H1 (cell line): Measurements from ENCODE around the gene DNASE2B. TPM values are rescaled to one million over a fixed set of nuclear protein-coding genes. Genes with fewer than 3 reads are reported as not detected.

ENCODE experiments used
- CTCF ChIA-PET: fragments of 300-600 bp; sonication (Branson Sonifier 250); formaldehyde crosslinking; loops from one replicate; lab custom pipeline; 2021; ENCODE audit not compliant: partially characterized antibody; lab: Charles Lee
- POLR2A ChIA-PET: fragments of 300-600 bp; sonication (Branson Sonifier 250); formaldehyde crosslinking; loops from one replicate; lab custom pipeline; 2021; ENCODE audit warnings: inconsistent platforms; ENCODE audit not compliant: partially characterized antibody; lab: Charles Lee
- DNase-seq, 2 experiments: peaks; one replicate each; pipeline versions ENCODE4 v3.0.0 to v3.0.0-alpha.2; 2010 to 2022; ENCODE audit warnings: low spot score in 2 of 2, low read depth in 1 of 2, mixed read lengths in 1 of 2
- FAIRE-seq: peaks from 2 replicates; lab custom pipeline; 2011; peaks lifted over from hg19 to GRCh38; lab: Jason Lieb, UNC
- H2AFZ ChIP-seq: 2 replicates; pipeline ENCODE4 v1.8.1; 2012; ENCODE audit warnings: low read length, inconsistent platforms
- H2AK5ac ChIP-seq: 2 replicates; pipeline ENCODE4 v1.6.1; 2013; ENCODE audit warnings: low read depth, low read length
- H2BK120ac ChIP-seq: replicated peaks from 2 replicates; pipeline ENCODE3; 2013; ENCODE audit warnings: low read depth, low read length, inconsistent platforms
- H2BK12ac ChIP-seq: 2 replicates; pipeline ENCODE4 v1.6.1; 2013; ENCODE audit warnings: low read depth, low read length
- H2BK15ac ChIP-seq: 2 replicates; pipeline ENCODE4 v1.6.1; 2013; ENCODE audit warnings: low read length
- H2BK20ac ChIP-seq: 2 replicates; pipeline ENCODE4 v1.6.1; 2013; ENCODE audit warnings: low read length
- H2BK5ac ChIP-seq: 2 replicates; pipeline ENCODE4 v1.6.1; 2013; ENCODE audit warnings: low read depth, low read length
- H3K14ac ChIP-seq: 2 replicates; pipeline ENCODE4 v1.6.1; 2013; ENCODE audit warnings: inconsistent platforms; ENCODE audit not compliant: insufficient read length
- H3K18ac ChIP-seq: 2 replicates; pipeline ENCODE4 v1.6.1; 2013; ENCODE audit warnings: low read length; ENCODE audit errors: extremely low read depth
- H3K23ac ChIP-seq: 2 replicates; pipeline ENCODE4 v1.6.1; 2013; ENCODE audit warnings: inconsistent platforms; ENCODE audit not compliant: insufficient read length
- H3K23me2 ChIP-seq: 2 replicates; pipeline ENCODE4 v1.6.1; 2013; ENCODE audit warnings: low read depth, low read length
- H3K27ac ChIP-seq: 2 replicates; pipeline ENCODE4 v1.6.1; 2011; ENCODE audit warnings: low read depth, low read length, inconsistent platforms
- H3K27me3 ChIP-seq, 4 experiments: replicated peaks in 1 of 4; 1 replicate in 1 of 4; 2 replicates in 3 of 4; pipeline versions ENCODE4 v1.6.1 to v1.8.1; 2011 to 2013; ENCODE audit warnings: low read length in 3 of 4, mild to moderate bottlenecking in 3 of 4, inconsistent platforms in 2 of 4, mixed read lengths in 2 of 4, moderate library complexity in 1 of 4; ENCODE audit not compliant: control insufficient read depth in 3 of 4, insufficient read depth in 3 of 4; ENCODE audit errors: extremely low read depth in 1 of 4
- H3K36me3 ChIP-seq, 4 experiments: 2 replicates each; pipeline versions ENCODE4 v1.6.1 to v1.8.1; 2011 to 2013; ENCODE audit warnings: mild to moderate bottlenecking in 4 of 4, low read length in 3 of 4, moderate library complexity in 2 of 4, control low read depth in 1 of 4, inconsistent platforms in 1 of 4; ENCODE audit not compliant: insufficient read depth in 4 of 4, control insufficient read depth in 2 of 4
- H3K4ac ChIP-seq: replicated peaks from 2 replicates; pipeline ENCODE3; 2013; ENCODE audit warnings: low read length, low read depth, mixed read lengths, inconsistent platforms; ENCODE audit not compliant: insufficient read length
- H3K4me1 ChIP-seq, 4 experiments: replicated peaks in 1 of 4; 1 replicate in 1 of 4; 2 replicates in 3 of 4; pipeline versions ENCODE4 v1.6.1 to v1.8.1; 2011 to 2013; ENCODE audit warnings: low read length in 3 of 4, inconsistent platforms in 2 of 4, mixed read lengths in 1 of 4; ENCODE audit not compliant: insufficient read depth in 4 of 4, control insufficient read depth in 3 of 4
- H3K4me2 ChIP-seq, 2 experiments: 2 replicates each; pipeline versions ENCODE4 v1.6.1 to v1.8.1; 2011 to 2013; ENCODE audit warnings: low read depth in 2 of 2, low read length in 2 of 2, control low read depth in 1 of 2, inconsistent platforms in 1 of 2, mild to moderate bottlenecking in 1 of 2; ENCODE audit not compliant: insufficient read depth in 1 of 2
- H3K4me3 ChIP-seq, 4 experiments: fragments of 200-600, 300-600 bp in 1 of 4; sonication (generic), shearing (Covaris generic), sonication (Bioruptor Twin) in 1 of 4; 2 replicates each; pipeline versions ENCODE4 v1.5.1 to v1.8.1; 2011 to 2016; ENCODE audit warnings: low read length in 4 of 4, low read depth in 3 of 4, control low read depth in 2 of 4, inconsistent platforms in 2 of 4, mild to moderate bottlenecking in 2 of 4, mixed read lengths in 1 of 4, moderate library complexity in 1 of 4; ENCODE audit not compliant: insufficient read depth in 2 of 4; ENCODE audit errors: extremely low read depth in 1 of 4
- H3K56ac ChIP-seq: replicated peaks from 2 replicates; pipeline ENCODE3; 2013; ENCODE audit warnings: low read depth, mild to moderate bottlenecking, mixed read lengths, low read length, inconsistent platforms; ENCODE audit not compliant: insufficient read length
- H3K79me1 ChIP-seq: 2 replicates; pipeline ENCODE4 v1.6.1; 2013; ENCODE audit warnings: low read depth, low read length, control low read depth
- H3K79me2 ChIP-seq, 2 experiments: 2 replicates each; pipeline versions ENCODE4 v1.6.1 to v1.8.1; 2012 to 2013; ENCODE audit warnings: low read length in 2 of 2, mild to moderate bottlenecking in 2 of 2, inconsistent platforms in 1 of 2; ENCODE audit not compliant: insufficient read depth in 2 of 2, control insufficient read depth in 1 of 2
- H3K9ac ChIP-seq, 4 experiments: replicated peaks in 1 of 4; 1 replicate in 1 of 4; 2 replicates in 3 of 4; pipeline versions ENCODE4 v1.6.1 to v1.8.1; 2011 to 2013; ENCODE audit warnings: low read depth in 3 of 4, low read length in 3 of 4, control low read depth in 2 of 4, mild to moderate bottlenecking in 2 of 4, moderate library complexity in 2 of 4, inconsistent platforms in 1 of 4; ENCODE audit errors: extremely low read depth in 1 of 4
- H3K9me3 ChIP-seq, 2 experiments: 2 replicates each; pipeline versions ENCODE4 v1.6.1 to v1.8.1; 2012 to 2013; ENCODE audit warnings: mild to moderate bottlenecking in 2 of 2, moderate library complexity in 2 of 2, control low read depth in 1 of 2, inconsistent platforms in 1 of 2, low read depth in 1 of 2, low read length in 1 of 2, mixed read lengths in 1 of 2; ENCODE audit not compliant: insufficient read depth in 2 of 2
- H4K20me1 ChIP-seq, 2 experiments: replicated peaks in 1 of 2; 2 replicates each; pipeline versions ENCODE3 to v1.8.1; 2011 to 2013; ENCODE audit warnings: inconsistent platforms in 2 of 2, low read length in 2 of 2, mild to moderate bottlenecking in 1 of 2; ENCODE audit not compliant: insufficient read depth in 2 of 2, control insufficient read depth in 1 of 2
- H4K5ac ChIP-seq: 2 replicates; pipeline ENCODE4 v1.6.1; 2013; ENCODE audit warnings: low read length, low read depth, mixed read lengths, inconsistent platforms; ENCODE audit not compliant: insufficient read length
- H4K8ac ChIP-seq: 2 replicates; pipeline ENCODE4 v1.8.0; 2013; ENCODE audit warnings: mild to moderate bottlenecking, moderate library complexity, low read length, inconsistent platforms; ENCODE audit not compliant: insufficient read depth; ENCODE audit errors: extremely low read depth
- H4K91ac ChIP-seq: replicated peaks from 2 replicates; pipeline ENCODE3; 2013; ENCODE audit warnings: low read length, mixed read lengths, inconsistent platforms; ENCODE audit not compliant: insufficient read length
- CBX5 ChIP-seq: fragments of 300-800, 300-1000 bp; sonication (generic); IDR thresholded peaks from 2 replicates; pipeline ENCODE4 v1.7.1; 2016; ENCODE audit warnings: antibody characterized with exemption, low read length, low read depth
- CTBP2 ChIP-seq: IDR thresholded peaks from 2 replicates; pipeline ENCODE4 v1.7.0; 2011; ENCODE audit warnings: borderline replicate concordance, mild to moderate bottlenecking, moderate library complexity, mixed read lengths, low read length; ENCODE audit not compliant: insufficient read depth, insufficient read length
- EP300 ChIP-seq, 2 experiments: IDR thresholded peaks; 1 replicate in 1 of 2; 2 replicates in 1 of 2; pipeline ENCODE4 v1.6.1; 2011 to 2012; ENCODE audit warnings: low read depth in 2 of 2, low read length in 2 of 2, mild to moderate bottlenecking in 2 of 2, borderline replicate concordance in 1 of 2, inconsistent platforms in 1 of 2, moderate library complexity in 1 of 2
- FOSL1 ChIP-seq: IDR thresholded peaks from 2 replicates; pipeline ENCODE4 v1.6.1; 2011; ENCODE audit warnings: mild to moderate bottlenecking, low read depth, low read length, moderate library complexity; ENCODE audit not compliant: insufficient read depth
- GABPA ChIP-seq: IDR thresholded peaks from 2 replicates; pipeline ENCODE4 v1.6.1; 2011; ENCODE audit warnings: mild to moderate bottlenecking, low read length, moderate library complexity, borderline replicate concordance; ENCODE audit not compliant: insufficient read depth
- GTF2F1 ChIP-seq: IDR thresholded peaks from 2 replicates; pipeline ENCODE4 v1.6.1; 2012; ENCODE audit warnings: low read depth, low read length, improper control_type of control experiment, borderline replicate concordance
- KDM4A ChIP-seq: IDR thresholded peaks from one replicate; pipeline ENCODE4 v1.7.1; 2012; ENCODE audit warnings: low read depth, mild to moderate bottlenecking, moderate library complexity, low read length, inconsistent platforms; ENCODE audit not compliant: severe bottlenecking
- NANOG ChIP-seq: IDR thresholded peaks from 2 replicates; pipeline ENCODE4 v1.6.1; 2011; ENCODE audit warnings: low read length, low read depth, mild to moderate bottlenecking, inconsistent platforms; ENCODE audit not compliant: insufficient read depth, poor library complexity, severe bottlenecking
- NRF1 ChIP-seq: IDR thresholded peaks from 2 replicates; pipeline ENCODE4 v1.6.1; 2011; ENCODE audit warnings: mild to moderate bottlenecking, low read depth, low read length, improper control_type of control experiment
- RAD21 ChIP-seq, 2 experiments: IDR thresholded peaks in 1 of 2; conservative IDR thresholded peaks in 1 of 2; 2 replicates each; pipeline ENCODE4 v1.6.1; 2011; ENCODE audit warnings: low read depth in 2 of 2, low read length in 2 of 2, improper control_type of control experiment in 1 of 2, inconsistent platforms in 1 of 2, mild to moderate bottlenecking in 1 of 2, moderate library complexity in 1 of 2
- RXRA ChIP-seq: IDR thresholded peaks from 2 replicates; pipeline ENCODE4 v1.6.1; 2011; ENCODE audit warnings: low read depth, mild to moderate bottlenecking, low read length, moderate library complexity; ENCODE audit not compliant: insufficient read depth
- SIX5 ChIP-seq: IDR thresholded peaks from 2 replicates; pipeline ENCODE4 v1.6.1; 2011; ENCODE audit warnings: mild to moderate bottlenecking, low read depth, low read length
- SRF ChIP-seq: IDR thresholded peaks from 2 replicates; pipeline ENCODE4 v1.6.1; 2011; ENCODE audit warnings: mild to moderate bottlenecking, low read depth, low read length, moderate library complexity
- TAF1 ChIP-seq: IDR thresholded peaks from 2 replicates; pipeline ENCODE4 v1.6.1; 2011; ENCODE audit warnings: mild to moderate bottlenecking, low read depth, low read length
- WGBS, 2 experiments: shearing (Covaris generic) in 1 of 2; methylation state at CpG; one replicate each; pipeline versions ENCODE4 v1.1.6 to v1.1.7; 2013 to 2015; ENCODE audit warnings: low lambda C conversion rate in 2 of 2, mixed read lengths in 2 of 2, inconsistent platforms in 1 of 2, low coverage in 1 of 2, missing lambda C conversion rate in 1 of 2; ENCODE audit not compliant: insufficient replicate concordance in 2 of 2, insufficient coverage in 1 of 2, insufficient read length in 1 of 2; ENCODE audit errors: extremely low coverage in 1 of 2, missing lambda C conversion rate in 1 of 2; 5-methylcytosine and 5-hydroxymethylcytosine counted together
- polyA plus RNA-seq, 7 experiments: library from polyadenylated mRNA; depleted of rRNA in 3 of 7; stranded (reverse) in 5 of 7; unstranded in 2 of 7; fragments of >200 nt in 5 of 7; fragments of 200-250 nt in 2 of 7; gene quantifications; 1 replicate in 5 of 7; 2 replicates in 1 of 7; 4 replicates in 1 of 7; pipeline versions ENCODE4 v1.2.1 to v1.2.3, GENCODE V29; 2011 to 2013; ENCODE audit warnings: missing spikeins in 2 of 7, mixed read lengths in 2 of 7
- total RNA-seq: library from RNA; stranded (reverse); fragmentation: NEBNext Ultra II Directional; extraction: Animal tissue kit (Norgen Biotek cat#: 25700); gene quantifications from 2 replicates; pipeline ENCODE4 v1.2.1, GENCODE V29; 2021

DNASE2B gene
- total and polyA plus RNA-seq, 2 of the 8 experiments (the other 6 are each of a cell fraction or from before 2014, with no cell fraction given), result not detected

DNA sequence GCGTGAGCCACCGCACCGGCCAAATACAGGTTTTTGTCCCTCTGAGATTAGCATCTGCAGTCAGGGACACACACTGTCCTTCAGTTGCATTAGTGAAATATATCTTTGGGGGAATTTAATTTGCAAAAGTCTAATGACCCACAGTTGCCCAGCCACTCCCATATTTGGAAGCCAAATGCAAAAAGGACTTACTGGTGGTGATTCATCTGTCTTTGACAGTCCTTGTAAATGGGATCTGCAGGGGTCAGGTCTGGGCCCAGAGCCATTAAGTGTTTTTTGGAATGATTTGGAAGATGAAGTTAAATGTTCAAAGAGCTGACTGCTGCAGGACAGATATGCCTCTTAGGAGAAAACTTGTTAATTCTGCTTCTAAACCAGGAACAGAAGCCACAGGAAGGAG lies 44.6 kb upstream of the DNASE2B start:
- ChIA-PET POLR2A (no interaction called here), CTCF (no interaction called here)
- DNase-seq, result no peak
- Histone ChIP-seq H4K8ac (no peak overlapping the region), H4K91ac (no peak overlapping the region), H3K4ac (no peak overlapping the region), H2BK20ac (no peak overlapping the region), H3K23me2 (no peaks in the 10 kb centered on the region), H2BK5ac (no peak overlapping the region), H4K5ac (no peak overlapping the region), H4K20me1 (no peaks in the 10 kb centered on the region), H3K27ac (no peak overlapping the region), H2BK12ac (no peak overlapping the region), H3K4me2 (no peak overlapping the region), H3K14ac (no peak overlapping the region), H3K79me2 (no peaks in the 10 kb centered on the region), H3K79me1 (no peaks in the 10 kb centered on the region), H2BK15ac (no peak overlapping the region), H3K23ac (no peak overlapping the region), H2BK120ac (no peak overlapping the region), H2AK5ac (no peak overlapping the region), H3K27me3 (no peaks in the 10 kb centered on the region), H3K9me3 (no peaks in the 10 kb centered on the region), H3K4me3 (no peak overlapping the region), H3K4me1 (no peaks in the 10 kb centered on the region), H2AFZ (no peak overlapping the region), H3K9ac (no peak overlapping the region), H3K56ac (no peak overlapping the region), H3K36me3 (no peaks in the 10 kb centered on the region), H3K18ac (no peak overlapping the region)
- WGBS, 2 experiments, result 100% methylated on average over 3 of the region's 3 CpGs; no CpG with 5 or more reads in 1 of the 2 experiments
- FAIRE-seq, result no peak
- TF ChIP-seq GTF2F1 (no peak), EP300 (IDR thresholded peaks at IDR 0.05; ENCODE audit: borderline replicate concordance in 1 of 2, low read depth in 2 of 2, low read length in 2 of 2) (no peak), RXRA (no peak), RAD21 (IDR thresholded peaks at IDR 0.05 in 1 of 2, conservative IDR thresholded peaks at IDR 0.05 in 1 of 2; ENCODE audit: low read depth in 2 of 2, low read length in 2 of 2) (no peak), SRF (no peak), KDM4A (no peak), CTBP2 (no peak), GABPA (no peak), TAF1 (no peak), FOSL1 (no peak), SIX5 (no peak), NANOG (no peak), CBX5 (no peak), NRF1 (no peak)
